NCI-H2107 treated with DMSO at 0.1 percent for 48 hours (cell line): Measurements from ENCODE around the gene TAGLN2.

Source experiments
- DNase-seq: peaks from one replicate; lab custom pipeline; 2025; ENCODE audit not compliant: unreplicated experiment; lab: John Stamatoyannopoulos, UW

Gene TAGLN2

GRCh38 chr1:159949981-159950381, 24.7 kb upstream of the TAGLN2 start:
- DNase-seq: no peak

- DNase-seq: no peak
Observed at GRCh38 chr1:159949123-159949522, 23.8 kb upstream of the TAGLN2 start.

GRCh38 chr1:159947942-159948341, 22.6 kb upstream of the TAGLN2 start:
- no peak for DNase-seq

GRCh38 chr1:159946242-159947187, 21.2 kb upstream of the TAGLN2 start:
- DNase-seq: no peak

- DNase-seq: peak; percentile 85
Observed at GRCh38 chr1:159945483-159946241, 20.4 kb upstream of the TAGLN2 start, which contains the start of gene IGSF9. Gene IGSF9, minus strand, starts transcription at chr1:159945613. Its CDS starts 2,159 bp downstream, at chr1:159943454.

GRCh38 chr1:159944623-159945455, 19.5 kb upstream of the TAGLN2 start:
- DNase-seq: peak; percentile 44

GRCh38 chr1:159943908-159944622, 18.8 kb upstream of the TAGLN2 start:
- DNase-seq: no peak

GRCh38 chr1:159943278-159943640, 18.0 kb upstream of the TAGLN2 start:
- no peak for DNase-seq

GRCh38 chr1:159942632-159943277, 17.4 kb upstream of the TAGLN2 start:
- DNase-seq: no peak

GRCh38 chr1:159941591-159942560, 16.6 kb upstream of the TAGLN2 start:
- peak; percentile 64 for DNase-seq

- DNase-seq: no peak
Observed at GRCh38 chr1:159941141-159941540, 15.8 kb upstream of the TAGLN2 start.

GRCh38 chr1:159940006-159940620, 14.8 kb upstream of the TAGLN2 start:
- no peak for DNase-seq

- no peak for DNase-seq
Observed at GRCh38 chr1:159939678-159940002, 14.3 kb upstream of the TAGLN2 start.

GRCh38 chr1:159938905-159939677, 13.8 kb upstream of the TAGLN2 start:
- DNase-seq: no peak

- DNase-seq: no peak
Observed at GRCh38 chr1:159938211-159938852, 13.0 kb upstream of the TAGLN2 start.

GRCh38 chr1:159937054-159937750, 11.9 kb upstream of the TAGLN2 start:
- peak; percentile 30 for DNase-seq
